CD8-positive, alpha-beta memory T cell (primary cell): Measurements from ENCODE around the gene GASK1A. TPM values are rescaled to one million over a fixed set of nuclear protein-coding genes. Genes with fewer than 3 reads are reported as not detected.

Source experiments
- CTCF ChIA-PET: fragments of 350-600 bp; sonication (Branson Sonifier 250); formaldehyde crosslinking; loops from one replicate; lab custom pipeline; 2021; ENCODE audit warnings: antibody characterized with exemption; lab: Charles Lee
- POLR2A ChIA-PET: fragments of 350-600 bp; sonication (Branson Sonifier 250); formaldehyde crosslinking; loops from one replicate; lab custom pipeline; 2021; ENCODE audit warnings: antibody characterized with exemption; lab: Charles Lee
- DNase-seq, 5 donors: peaks; one replicate each; pipeline versions ENCODE4 v3.0.0 to v3.0.0-alpha.2; 2020 to 2022; ENCODE audit warnings: mixed read lengths in 1 of 5
- H3K27ac ChIP-seq: one replicate; pipeline ENCODE4 v1.7.0; 2013; ENCODE audit warnings: low read depth, mild to moderate bottlenecking, low read length, moderate library complexity
- H3K27me3 ChIP-seq: 2 replicates; pipeline ENCODE4 v1.7.0; 2013; ENCODE audit warnings: low read length, mild to moderate bottlenecking; ENCODE audit not compliant: insufficient read depth, poor library complexity, severe bottlenecking
- H3K36me3 ChIP-seq: 2 replicates; pipeline ENCODE4 v1.7.0; 2013; ENCODE audit warnings: mild to moderate bottlenecking, low read length, moderate library complexity; ENCODE audit not compliant: insufficient read depth
- H3K4me1 ChIP-seq: 2 replicates; pipeline ENCODE4 v1.7.0; 2013; ENCODE audit warnings: mild to moderate bottlenecking, low read length, moderate library complexity; ENCODE audit not compliant: insufficient read depth
- H3K4me3 ChIP-seq: 2 replicates; pipeline ENCODE4 v1.7.0; 2013; ENCODE audit warnings: mild to moderate bottlenecking, low read length
- H3K9me3 ChIP-seq: 2 replicates; pipeline ENCODE4 v1.7.0; 2013; ENCODE audit warnings: mild to moderate bottlenecking, low read length
- H3K27ac Mint-ChIP-seq, 8 donors: one replicate each; pipeline ENCODE4 v1.8.0; 2020 to 2021; ENCODE audit warnings: mixed read lengths in 8 of 8, mild to moderate bottlenecking in 6 of 8, inconsistent platforms in 3 of 8, moderate library complexity in 3 of 8
- H3K27me3 Mint-ChIP-seq, 2 donors: one replicate each; pipeline ENCODE4 v1.8.0; 2020 to 2021; ENCODE audit warnings: mixed read lengths in 2 of 2, mild to moderate bottlenecking in 1 of 2, moderate library complexity in 1 of 2
- H3K36me3 Mint-ChIP-seq, 3 donors: one replicate each; pipeline ENCODE4 v1.8.0; 2020 to 2021; ENCODE audit warnings: mixed read lengths in 3 of 3, inconsistent platforms in 1 of 3, mild to moderate bottlenecking in 1 of 3
- H3K4me1 Mint-ChIP-seq, 3 donors: one replicate each; pipeline ENCODE4 v1.8.0; 2020 to 2021; ENCODE audit warnings: mixed read lengths in 3 of 3, inconsistent platforms in 1 of 3, mild to moderate bottlenecking in 1 of 3
- H3K4me3 Mint-ChIP-seq, 7 donors: one replicate each; pipeline ENCODE4 v1.8.0; 2020 to 2021; ENCODE audit warnings: mixed read lengths in 7 of 7, mild to moderate bottlenecking in 6 of 7, moderate library complexity in 4 of 7, inconsistent platforms in 2 of 7
- H3K9me3 Mint-ChIP-seq, 5 donors: one replicate each; pipeline ENCODE4 v1.8.0; 2020 to 2022; ENCODE audit warnings: mixed read lengths in 5 of 5, mild to moderate bottlenecking in 3 of 5, moderate library complexity in 2 of 5, inconsistent platforms in 1 of 5
- polyA plus RNA-seq: library from polyadenylated mRNA; unstranded; fragments of 300-500 nt; fragmentation: Illumina TruSeq; gene quantifications from one replicate; pipeline ENCODE4 v1.2.3, GENCODE V29; 2021
- total RNA-seq, 2 experiments: library from RNA; stranded (reverse); gene quantifications; one replicate each; pipeline ENCODE4 v1.2.3, GENCODE V29; 2021

The GASK1A gene
- total and polyA plus RNA-seq, 3 experiments from 2014 or later = not detected

GRCh38 chr3:42946050-42946449 lies 33.1 kb upstream of the GASK1A start:
- no peak overlapping the region for H3K27ac ChIP-seq
- H3K4me3 Mint-ChIP-seq = no peak overlapping the region
- POLR2A ChIA-PET = no interaction called here
- no peaks in the 10 kb centered on the region for H3K9me3 ChIP-seq
- peaks cover 2 to 9% of the 10 kb centered on the region in 2 donors for H3K27me3 Mint-ChIP-seq
- no peaks in the 10 kb centered on the region for H3K4me1 ChIP-seq
- H3K36me3 ChIP-seq = no peaks in the 10 kb centered on the region
- peaks cover 4% of the 10 kb centered on the region for H3K27me3 ChIP-seq
- H3K4me1 Mint-ChIP-seq = peaks cover 0 to 4% (median 3%) of the 10 kb centered on the region in 3 donors
- CTCF ChIA-PET = no interaction called here
- H3K9me3 Mint-ChIP-seq = no peaks in the 10 kb centered on the region
- no peak for DNase-seq
- H3K36me3 Mint-ChIP-seq = no peaks in the 10 kb centered on the region
- no peak overlapping the region for H3K4me3 ChIP-seq
- no peak overlapping the region for H3K27ac Mint-ChIP-seq

GRCh38 chr3:42957573-42957972 lies 21.5 kb upstream of the GASK1A start:
- H3K9me3 Mint-ChIP-seq = no peaks in the 10 kb centered on the region
- POLR2A ChIA-PET = no interaction called here
- no peaks in the 10 kb centered on the region for H3K36me3 ChIP-seq

GRCh38 chr3:42960282-42960681 lies 18.8 kb upstream of the GASK1A start:
- H3K4me3 ChIP-seq = no peak overlapping the region
- Mint-ChIP-seq H3K27me3 (peaks cover 6 to 8% of the 10 kb centered on the region in 2 donors), H3K4me1 (peaks cover 3 to 22% (median 10%) of the 10 kb centered on the region in 3 donors), H3K36me3 (peaks cover 0 to 2% (median 0%) of the 10 kb centered on the region in 3 donors), H3K27ac (no peak overlapping the region), H3K9me3 (no peaks in the 10 kb centered on the region), H3K4me3 (no peak overlapping the region)
- H3K9me3 ChIP-seq = no peaks in the 10 kb centered on the region
- H3K36me3 ChIP-seq = no peaks in the 10 kb centered on the region
- ChIA-PET POLR2A (no interaction called here), CTCF (interaction anchor here (1.0 to 3.2 kb wide), 7 partner anchors 10 to 543 kb away, joined by 3 to 15 read pairs (median 9); partner anchors contain the start of gene GASK1A)
- H3K27me3 ChIP-seq = peaks cover 4% of the 10 kb centered on the region
- H3K4me1 ChIP-seq = peaks cover 14% of the 10 kb centered on the region
- DNase-seq = no peak
- no peak overlapping the region for H3K27ac ChIP-seq

More at GRCh38 chr3:42957573-42957972, 21.5 kb upstream of the GASK1A start:
- Mint-ChIP-seq H3K4me3 (no peak overlapping the region), H3K27me3 (peaks cover 6 to 8% of the 10 kb centered on the region in 2 donors), H3K27ac (no peak overlapping the region), H3K4me1 (peaks cover 3 to 7% (median 6%) of the 10 kb centered on the region in 3 donors), H3K36me3 (peaks cover 0 to 2% (median 0%) of the 10 kb centered on the region in 3 donors)
- no peaks in the 10 kb centered on the region for H3K9me3 ChIP-seq
- no peak overlapping the region for H3K27ac ChIP-seq
- peaks cover 4% of the 10 kb centered on the region for H3K27me3 ChIP-seq
- no peaks in the 10 kb centered on the region for H3K4me1 ChIP-seq
- no peak overlapping the region for H3K4me3 ChIP-seq
- DNase-seq = no peak
- CTCF ChIA-PET = no interaction called here

DNA sequence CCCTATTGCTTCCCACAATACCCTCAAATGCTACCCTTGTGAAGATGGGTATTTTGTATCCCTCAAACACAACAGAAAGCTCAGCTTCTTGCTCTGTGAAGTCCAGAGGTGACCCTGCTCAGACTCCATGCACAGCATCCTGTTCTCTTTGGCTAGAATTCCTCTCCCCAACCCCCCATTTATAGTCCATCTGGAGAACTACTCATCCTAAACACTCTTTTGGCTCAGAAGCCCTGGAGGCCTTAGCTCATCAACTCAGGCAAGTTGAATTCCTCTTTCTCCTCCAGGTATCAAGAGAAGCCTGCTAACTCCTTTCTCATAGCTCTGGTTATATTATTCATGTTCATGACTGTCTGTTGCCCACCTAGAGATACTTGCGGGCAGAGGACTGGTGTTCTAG lies 18.3 kb upstream of the GASK1A start:
- H3K27ac ChIP-seq = no peak overlapping the region
- H3K4me3 Mint-ChIP-seq = no peak overlapping the region
- DNase-seq = no peak
- peaks cover 16% of the 10 kb centered on the region for H3K4me1 ChIP-seq
- H3K27me3 ChIP-seq = peaks cover 4% of the 10 kb centered on the region
- H3K27ac Mint-ChIP-seq = peak overlapping the region in 1 of 8 donors; percentile 52
- H3K36me3 Mint-ChIP-seq = peaks cover 0 to 2% (median 0%) of the 10 kb centered on the region in 3 donors
- ChIA-PET POLR2A (interaction anchor here (0.5 kb wide), 1 partner anchor 203 kb away, joined by 3 read pairs; no protein-coding TSS in a partner anchor), CTCF (interaction anchor here (0.8 to 3.2 kb wide), 13 partner anchors 11 to 1226 kb away, joined by 3 to 15 read pairs (median 6); partner anchors contain the start of gene GASK1A)
- peaks cover 6 to 8% of the 10 kb centered on the region in 2 donors for H3K27me3 Mint-ChIP-seq
- no peak overlapping the region for H3K4me3 ChIP-seq
- H3K9me3 ChIP-seq = no peaks in the 10 kb centered on the region
- H3K4me1 Mint-ChIP-seq = peaks cover 3 to 22% (median 10%) of the 10 kb centered on the region in 3 donors
- no peaks in the 10 kb centered on the region for H3K9me3 Mint-ChIP-seq
- no peaks in the 10 kb centered on the region for H3K36me3 ChIP-seq

GRCh38 chr3:42961633-42962032 lies 17.5 kb upstream of the GASK1A start:
- Mint-ChIP-seq H3K27me3 (peaks cover 6 to 8% of the 10 kb centered on the region in 2 donors), H3K4me3 (no peak overlapping the region), H3K4me1 (peaks cover 3 to 22% (median 10%) of the 10 kb centered on the region in 3 donors), H3K9me3 (no peaks in the 10 kb centered on the region), H3K27ac (no peak overlapping the region), H3K36me3 (peaks cover 0 to 2% (median 0%) of the 10 kb centered on the region in 3 donors)
- peaks cover 16% of the 10 kb centered on the region for H3K4me1 ChIP-seq
- H3K27me3 ChIP-seq = peaks cover 4% of the 10 kb centered on the region
- ChIA-PET POLR2A (interaction anchor here (0.8 kb wide), 1 partner anchor 1238 kb away, joined by 3 read pairs; no protein-coding TSS in a partner anchor), CTCF (interaction anchor here (0.8 to 3.2 kb wide), 22 partner anchors 10 to 1225 kb away, joined by 3 to 15 read pairs (median 4); partner anchors contain the start of gene GASK1A)
- no peaks in the 10 kb centered on the region for H3K9me3 ChIP-seq
- DNase-seq = peak in 2 of 5 donors; percentile 14 to 43
- H3K4me3 ChIP-seq = no peak overlapping the region
- H3K27ac ChIP-seq = no peak overlapping the region
- H3K36me3 ChIP-seq = no peaks in the 10 kb centered on the region

DNA sequence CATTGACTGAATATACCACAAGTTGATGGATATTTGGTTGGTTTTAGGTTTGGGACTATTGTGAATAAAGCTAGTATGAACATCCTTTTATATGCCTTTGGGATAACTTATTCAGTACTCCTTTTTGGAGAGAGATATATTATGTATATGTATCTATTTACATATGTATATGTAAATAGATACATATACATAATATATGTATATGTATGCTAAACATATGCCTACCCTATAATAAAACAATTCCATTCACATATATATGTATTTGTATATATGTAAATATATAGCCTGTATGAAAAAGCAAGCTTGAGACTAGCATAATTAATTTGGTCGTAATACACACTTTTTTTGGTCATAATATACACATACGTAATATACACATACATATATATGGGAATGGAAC lies 15.8 kb upstream of the GASK1A start:
- no peaks in the 10 kb centered on the region for H3K9me3 ChIP-seq
- DNase-seq = no peak
- Mint-ChIP-seq H3K4me1 (peaks cover 3 to 22% (median 10%) of the 10 kb centered on the region in 3 donors), H3K27me3 (peaks cover 6 to 8% of the 10 kb centered on the region in 2 donors), H3K9me3 (no peaks in the 10 kb centered on the region), H3K27ac (no peak overlapping the region), H3K36me3 (peaks cover 0 to 2% (median 0%) of the 10 kb centered on the region in 3 donors), H3K4me3 (no peak overlapping the region)
- no peaks in the 10 kb centered on the region for H3K36me3 ChIP-seq
- ChIA-PET POLR2A (no interaction called here), CTCF (interaction anchor here (1.8 to 3.2 kb wide), 2 partner anchors 108 to 123 kb away, joined by 6 to 15 read pairs; no protein-coding TSS in a partner anchor)
- no peak overlapping the region for H3K4me3 ChIP-seq
- peaks cover 4% of the 10 kb centered on the region for H3K27me3 ChIP-seq
- H3K27ac ChIP-seq = no peak overlapping the region
- peaks cover 16% of the 10 kb centered on the region for H3K4me1 ChIP-seq

GRCh38 chr3:42964266-42964665 lies 14.8 kb upstream of the GASK1A start:
- no peak overlapping the region for H3K27ac ChIP-seq
- DNase-seq = peak in 1 of 5 donors; percentile 17
- ChIA-PET POLR2A (no interaction called here), CTCF (no interaction called here)
- Mint-ChIP-seq H3K9me3 (no peaks in the 10 kb centered on the region), H3K4me1 (peaks cover 3 to 22% (median 10%) of the 10 kb centered on the region in 3 donors), H3K36me3 (peaks cover 0 to 2% (median 0%) of the 10 kb centered on the region in 3 donors), H3K27me3 (peaks cover 5 to 8% of the 10 kb centered on the region in 2 donors), H3K4me3 (no peak overlapping the region), H3K27ac (no peak overlapping the region)
- H3K27me3 ChIP-seq = peaks cover 4% of the 10 kb centered on the region
- H3K9me3 ChIP-seq = no peaks in the 10 kb centered on the region
- no peaks in the 10 kb centered on the region for H3K36me3 ChIP-seq
- no peak overlapping the region for H3K4me3 ChIP-seq
- peaks cover 16% of the 10 kb centered on the region for H3K4me1 ChIP-seq

DNA sequence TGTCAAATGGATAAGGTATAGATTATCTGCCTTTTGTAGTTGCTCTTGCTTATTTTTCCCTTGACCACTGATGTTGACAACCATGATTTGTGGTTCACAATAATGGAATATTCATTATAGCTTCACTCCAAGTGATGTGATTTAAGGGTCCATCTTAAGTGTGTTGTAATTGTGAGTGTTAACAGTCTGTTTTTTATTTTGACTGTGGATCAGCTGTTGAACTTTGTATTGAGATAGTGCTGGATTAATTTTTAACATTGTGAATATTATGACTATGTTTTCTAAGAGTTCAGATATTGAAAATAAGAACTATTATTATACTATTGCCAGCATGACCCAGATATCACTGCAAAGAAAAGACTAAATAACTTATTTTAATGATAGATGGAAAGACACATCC lies 8.6 kb upstream of the GASK1A start:
- no peak overlapping the region for H3K27ac ChIP-seq
- no peak for DNase-seq
- H3K4me3 Mint-ChIP-seq = no peak overlapping the region
- H3K36me3 Mint-ChIP-seq = peaks cover 0 to 28% (median 5%) of the 10 kb centered on the region in 3 donors
- H3K27ac Mint-ChIP-seq = no peak overlapping the region
- H3K4me1 ChIP-seq = no peaks in the 10 kb centered on the region
- no peaks in the 10 kb centered on the region for H3K9me3 ChIP-seq
- H3K27me3 Mint-ChIP-seq = peaks cover 15 to 27% of the 10 kb centered on the region in 2 donors
- no peak overlapping the region for H3K4me3 ChIP-seq
- ChIA-PET CTCF (no interaction called here), POLR2A (no interaction called here)
- H3K27me3 ChIP-seq = no peaks in the 10 kb centered on the region
- no peaks in the 10 kb centered on the region for H3K4me1 Mint-ChIP-seq
- no peaks in the 10 kb centered on the region for H3K36me3 ChIP-seq
- peaks cover 0 to 28% (median 28%) of the 10 kb centered on the region in 5 donors for H3K9me3 Mint-ChIP-seq
